Testis (tissue), 3 donors: ENCODE measurements around the gene PAK5. TPM values are rescaled to one million over a fixed set of nuclear protein-coding genes. Genes with fewer than 3 reads are reported as not detected.

ENCODE experiments used
- DNase-seq: peaks from one replicate; pipeline ENCODE4 v3.0.0-alpha.2; 2019
- H3K27ac ChIP-seq, 2 donors: fragments of 200-600 bp; sonication (generic); one replicate each; pipeline ENCODE4 v1.5.1; 2019
- H3K27me3 ChIP-seq: fragments of 200-600 bp; sonication (generic); one replicate; pipeline ENCODE4 v1.5.1; 2019
- H3K36me3 ChIP-seq: fragments of 200-600 bp; sonication (generic); one replicate; pipeline ENCODE4 v1.5.1; 2017; ENCODE audit warnings: low read depth; ENCODE audit errors: missing control alignments
- H3K4me1 ChIP-seq: fragments of 200-600 bp; sonication (generic); one replicate; pipeline ENCODE4 v1.5.1; 2019
- H3K4me3 ChIP-seq, 2 donors: fragments of 200-600 bp; sonication (generic); one replicate each; pipeline ENCODE4 v1.5.1; 2017 to 2019
- H3K9me3 ChIP-seq: fragments of 200-600 bp; sonication (generic); one replicate; pipeline ENCODE4 v1.5.1; 2017
- CTCF ChIP-seq, 3 experiments: fragments of 450-650 bp in 2 of 3; fragments of 200-600 bp in 1 of 3; sonication (generic) in 1 of 3; IDR thresholded peaks; one replicate each; pipeline ENCODE4 v1.5.1; 2016 to 2019; ENCODE audit warnings: antibody characterized with exemption in 3 of 3, mild to moderate bottlenecking in 2 of 3, moderate library complexity in 1 of 3
- POLR2A ChIP-seq: fragments of 450-650 bp; IDR thresholded peaks from one replicate; pipeline ENCODE4 v1.6.1; 2017; ENCODE audit warnings: antibody characterized with exemption, mild to moderate bottlenecking, moderate library complexity
- WGBS, 2 donors: methylation state at CpG; one replicate each; pipeline ENCODE4 v1.1.5; 2018; 5-methylcytosine and 5-hydroxymethylcytosine counted together
- intact Hi-C: fragments of 100-400 bp; cut with DNase I; formaldehyde crosslinking; loops from one replicate; pipeline ENCODE4 v1.15.1; 2023; ENCODE audit warnings: low total_unique reads
- polyA plus RNA-seq: library from polyadenylated mRNA; stranded (reverse); fragments of 350-450 nt; fragmentation: Illumina TruSeq; extraction: RNeasy Lipid Tissue Mini Kit (QIAGEN cat#74804); gene quantifications from one replicate; pipeline ENCODE4 v1.2.3, GENCODE V29; 2014; ENCODE audit warnings: low read depth, low replicate concordance; ENCODE audit not compliant: insufficient read depth
- total RNA-seq, 2 donors: library from RNA; depleted of rRNA; stranded (reverse); fragments of >200 nt; gene quantifications; one replicate each; pipeline ENCODE4 v1.2.3, GENCODE V29; 2016

PAK5 gene
- total and polyA plus RNA-seq, 3 donors from 2014 or later, result 0.21 to 0.87 (median 0.31) TPM

GRCh38 chr20:9574181-9574580 is 264.7 kb downstream of the PAK5 start:
- Histone ChIP-seq H3K36me3 (no peaks in the 10 kb centered on the region), H3K4me3 (no peak overlapping the region), H3K27me3 (no peaks in the 10 kb centered on the region), H3K9me3 (no peaks in the 10 kb centered on the region), H3K4me1 (no peaks in the 10 kb centered on the region), H3K27ac (no peak overlapping the region)
- TF ChIP-seq POLR2A (no peak), CTCF (IDR thresholded peaks at IDR 0.05) (no peak)
- WGBS, 2 donors, result 78 to 80% methylated on average over 7 of the region's 7 CpGs
- intact Hi-C loops, result no loop called here
- no peak for DNase-seq

GRCh38 chr20:9573335-9574151 is 265.3 kb downstream of the PAK5 start:
- TF ChIP-seq CTCF (IDR thresholded peaks at IDR 0.05) (no peak), POLR2A (no peak)
- Histone ChIP-seq H3K27me3 (no peaks in the 10 kb centered on the region), H3K4me3 (no peak overlapping the region), H3K4me1 (no peaks in the 10 kb centered on the region), H3K27ac (no peak overlapping the region), H3K36me3 (no peaks in the 10 kb centered on the region), H3K9me3 (no peaks in the 10 kb centered on the region)
- intact Hi-C loops, result no loop called here
- no peak for DNase-seq
- 57 to 58% methylated on average over 13 of the region's 13 CpGs for WGBS, 2 donors

DNA sequence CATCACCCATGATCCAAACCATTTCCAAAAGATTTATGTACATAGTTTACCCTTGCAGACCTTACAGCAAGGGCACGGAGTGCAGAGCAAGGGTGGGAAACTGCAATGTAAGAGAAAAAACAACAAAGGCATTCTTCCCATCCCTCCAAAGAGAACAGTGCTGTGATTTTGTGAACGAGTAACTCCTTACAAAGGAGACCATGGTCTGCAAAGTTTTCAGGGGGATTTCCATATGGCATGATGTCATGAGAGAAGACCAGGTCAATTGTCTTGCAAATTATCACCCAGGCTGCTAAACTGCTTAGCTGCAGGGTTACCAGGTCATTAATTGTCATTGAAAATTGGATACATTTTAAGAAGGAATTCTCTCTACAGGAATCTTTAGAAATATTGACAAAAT is 266.2 kb downstream of the PAK5 start:
- 21 to 30% methylated on average over 2 of the region's 2 CpGs for WGBS, 2 donors

DNA sequence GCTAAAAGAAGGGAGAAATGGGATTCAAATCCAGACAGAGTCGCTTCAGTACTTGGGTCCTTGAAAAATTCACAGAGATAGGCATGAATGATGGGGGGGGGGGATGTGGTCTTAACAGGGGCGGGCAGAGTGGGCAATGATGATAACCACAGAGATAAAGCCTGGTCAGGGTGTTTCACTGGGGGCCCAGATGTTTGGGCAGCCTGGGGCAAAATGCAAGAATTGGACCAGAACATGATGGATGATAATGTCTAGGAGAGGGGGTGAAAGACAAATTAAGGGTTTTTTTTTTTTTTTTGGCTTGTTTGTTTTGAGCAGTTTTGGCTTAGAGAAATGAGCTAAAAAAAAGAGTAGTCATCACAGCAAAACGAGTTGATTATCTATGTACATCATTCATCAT is 267.1 kb downstream of the PAK5 start:
- TF ChIP-seq POLR2A, result no peak
- TF ChIP-seq CTCF (IDR thresholded peaks at IDR 0.05), result no peak
- no peaks in the 10 kb centered on the region for H3K27me3 ChIP-seq
- H3K36me3 ChIP-seq, result no peaks in the 10 kb centered on the region
- WGBS, 2 donors, result 61 to 63% methylated on average over 3 of the region's 3 CpGs
- H3K9me3 ChIP-seq, result no peaks in the 10 kb centered on the region
- intact Hi-C loops, result no loop called here
- no peaks in the 10 kb centered on the region for H3K4me1 ChIP-seq
- no peak overlapping the region for H3K27ac ChIP-seq
- H3K4me3 ChIP-seq, result no peak overlapping the region
- DNase-seq, result no peak

More for the DNA sequence above, 266.2 kb downstream of the PAK5 start:
- Histone ChIP-seq H3K4me3 (no peak overlapping the region), H3K4me1 (no peaks in the 10 kb centered on the region), H3K27ac (no peak overlapping the region), H3K36me3 (no peaks in the 10 kb centered on the region), H3K27me3 (no peaks in the 10 kb centered on the region), H3K9me3 (no peaks in the 10 kb centered on the region)
- intact Hi-C loops, result no loop called here
- TF ChIP-seq CTCF (IDR thresholded peaks at IDR 0.05) (no peak), POLR2A (no peak)
- DNase-seq, result no peak

GRCh38 chr20:9570612-9571011 is 268.3 kb downstream of the PAK5 start:
- TF ChIP-seq POLR2A (no peak), CTCF (IDR thresholded peaks at IDR 0.05) (no peak)

More at GRCh38 chr20:9570612-9571011, 268.3 kb downstream of the PAK5 start:
- no peaks in the 10 kb centered on the region for H3K36me3 ChIP-seq
- intact Hi-C loops, result no loop called here
- WGBS, 2 donors, result 52 to 61% methylated on average over 2 of the region's 2 CpGs
- no peaks in the 10 kb centered on the region for H3K9me3 ChIP-seq
- H3K27ac ChIP-seq, result no peak overlapping the region
- H3K27me3 ChIP-seq, result no peaks in the 10 kb centered on the region
- DNase-seq, result no peak
- no peaks in the 10 kb centered on the region for H3K4me1 ChIP-seq
- no peak overlapping the region for H3K4me3 ChIP-seq
